Transverse colon (tissue), 4 donors: ENCODE data around the gene PREX1. TPM values are rescaled to one million over a fixed set of nuclear protein-coding genes. Genes with fewer than 3 reads are reported as not detected.

Experiments used
- DNase-seq: peaks from one replicate; pipeline ENCODE4 v3.0.0-alpha.2; 2019
- H3K27ac ChIP-seq, 4 donors: fragments of 200-600 bp; sonication (generic); 2 replicates each; pipeline ENCODE4 v1.5.1; 2016 to 2018; ENCODE audit warnings: inconsistent platforms in 4 of 4
- H3K27me3 ChIP-seq: fragments of 200-600 bp; sonication (generic); 2 replicates; pipeline ENCODE4 v1.5.1; 2017; ENCODE audit warnings: inconsistent platforms
- H3K36me3 ChIP-seq, 4 donors: fragments of 200-600 bp; sonication (generic); 2 replicates each; pipeline ENCODE4 v1.5.1; 2017 to 2019; ENCODE audit warnings: inconsistent platforms in 4 of 4
- H3K4me1 ChIP-seq, 4 donors: fragments of 200-600 bp; sonication (generic); 2 replicates each; pipeline ENCODE4 v1.5.1; 2017 to 2020; ENCODE audit warnings: inconsistent platforms in 4 of 4
- H3K4me3 ChIP-seq, 4 donors: fragments of 200-600 bp; sonication (generic); 1 replicate in 1 of 4; 2 replicates in 3 of 4; pipeline versions ENCODE4 v1.5.1 to v1.6.1; 2017 to 2019; ENCODE audit warnings: inconsistent platforms in 4 of 4
- H3K9me3 ChIP-seq, 2 donors: fragments of 200-600 bp; sonication (generic); 2 replicates each; pipeline ENCODE4 v1.5.1; 2017 to 2019; ENCODE audit warnings: inconsistent platforms in 2 of 2
- EP300 ChIP-seq: sonication (generic); formaldehyde crosslinking; IDR thresholded peaks from one replicate; pipeline ENCODE4 v1.6.1; 2017; ENCODE audit warnings: antibody characterized with exemption, low read depth
- POLR2A ChIP-seq: fragments of 450-650 bp; IDR thresholded peaks from one replicate; pipeline ENCODE4 v1.6.1; 2016; ENCODE audit warnings: antibody characterized with exemption, mild to moderate bottlenecking, moderate library complexity
- POLR2AphosphoS5 ChIP-seq, 3 donors: sonication (generic); formaldehyde crosslinking; IDR thresholded peaks; one replicate each; pipeline ENCODE4 v1.6.1; 2016; ENCODE audit warnings: antibody characterized with exemption in 3 of 3
- WGBS, 2 donors: methylation state at CpG; one replicate each; pipeline ENCODE4 v1.1.5; 2018; ENCODE audit warnings: low coverage in 1 of 2; 5-methylcytosine and 5-hydroxymethylcytosine counted together
- in situ Hi-C, 4 donors: fragments of 200-750 bp; cut with MboI; loops; one replicate each; pipeline versions ENCODE4 v1.15.0 to v1.15.1; 2017; ENCODE audit warnings: low sequenced_read_pairs in 3 of 4, low pct_ligation_motif_present in 1 of 4, low pct_unique_long_range_greater_than_20kb in 1 of 4
- intact Hi-C: fragments of 100-400 bp; cut with DNase I; formaldehyde crosslinking; loops from one replicate; pipeline ENCODE4 v1.15.1; 2023; ENCODE audit warnings: low total_unique reads
- total RNA-seq, 4 donors: library from RNA; depleted of rRNA; stranded (reverse); fragments of >200 nt; gene quantifications; one replicate each; pipeline ENCODE4 v1.1.0, GENCODE V29; 2016
- TF ChIP-seq, protein P1 (sequence below), 5 experiments: fragments of 200-600 bp in 3 of 5; fragments of 450-650 bp in 2 of 5; sonication (generic) in 3 of 5; IDR thresholded peaks; 1 replicate in 2 of 5; 2 replicates in 3 of 5; pipeline ENCODE4 v1.5.1; 2016 to 2017; ENCODE audit warnings: antibody characterized with exemption in 5 of 5, inconsistent platforms in 3 of 5, mild to moderate bottlenecking in 2 of 5, moderate library complexity in 1 of 5

Gene PREX1
- total RNA-seq, 4 donors from 2014 or later, result 10.9 to 29.9 (median 16.6) TPM

DNA sequence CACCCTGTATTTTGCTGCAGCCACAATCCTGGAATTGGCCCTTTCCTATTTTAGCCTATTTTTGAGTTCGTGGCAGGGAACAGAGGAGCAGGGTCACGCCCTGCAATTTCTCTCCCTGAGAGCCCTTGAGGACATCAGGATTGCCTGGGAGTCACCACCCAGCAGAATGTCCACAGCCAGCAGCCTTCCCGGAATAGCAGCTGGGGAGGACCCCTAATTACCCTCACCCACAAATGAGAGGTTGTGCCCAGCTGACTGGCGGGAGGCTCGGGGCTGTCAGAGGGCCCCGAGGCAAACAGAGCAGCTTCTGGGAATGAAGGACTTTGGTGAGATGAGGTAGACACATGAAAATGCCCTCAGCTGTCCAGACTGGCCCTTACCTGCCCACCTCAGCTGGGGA, 165.1 kb downstream of the PREX1 start:
- WGBS, 2 donors, result 95% methylated on average over 6 of the region's 6 CpGs; no CpG with 5 or more reads in 1 of the 2 donors
- Histone ChIP-seq H3K4me3 (no peak overlapping the region), H3K4me1 (no peaks in the 10 kb centered on the region), H3K27ac (no peak overlapping the region), H3K9me3 (no peaks in the 10 kb centered on the region), H3K27me3 (no peaks in the 10 kb centered on the region), H3K36me3 (no peaks in the 10 kb centered on the region)
- TF ChIP-seq POLR2A, result no peak
- TF ChIP-seq, protein P1, sequence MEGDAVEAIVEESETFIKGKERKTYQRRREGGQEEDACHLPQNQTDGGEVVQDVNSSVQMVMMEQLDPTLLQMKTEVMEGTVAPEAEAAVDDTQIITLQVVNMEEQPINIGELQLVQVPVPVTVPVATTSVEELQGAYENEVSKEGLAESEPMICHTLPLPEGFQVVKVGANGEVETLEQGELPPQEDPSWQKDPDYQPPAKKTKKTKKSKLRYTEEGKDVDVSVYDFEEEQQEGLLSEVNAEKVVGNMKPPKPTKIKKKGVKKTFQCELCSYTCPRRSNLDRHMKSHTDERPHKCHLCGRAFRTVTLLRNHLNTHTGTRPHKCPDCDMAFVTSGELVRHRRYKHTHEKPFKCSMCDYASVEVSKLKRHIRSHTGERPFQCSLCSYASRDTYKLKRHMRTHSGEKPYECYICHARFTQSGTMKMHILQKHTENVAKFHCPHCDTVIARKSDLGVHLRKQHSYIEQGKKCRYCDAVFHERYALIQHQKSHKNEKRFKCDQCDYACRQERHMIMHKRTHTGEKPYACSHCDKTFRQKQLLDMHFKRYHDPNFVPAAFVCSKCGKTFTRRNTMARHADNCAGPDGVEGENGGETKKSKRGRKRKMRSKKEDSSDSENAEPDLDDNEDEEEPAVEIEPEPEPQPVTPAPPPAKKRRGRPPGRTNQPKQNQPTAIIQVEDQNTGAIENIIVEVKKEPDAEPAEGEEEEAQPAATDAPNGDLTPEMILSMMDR (IDR thresholded peaks at IDR 0.05), result no peak
- no peak for TF ChIP-seq POLR2AphosphoS5 (IDR thresholded peaks at IDR 0.05)
- TF ChIP-seq EP300, result no peak
- DNase-seq, result no peak
- intact Hi-C loops, result no loop called here
- in situ Hi-C loops, result no loop called here

DNA sequence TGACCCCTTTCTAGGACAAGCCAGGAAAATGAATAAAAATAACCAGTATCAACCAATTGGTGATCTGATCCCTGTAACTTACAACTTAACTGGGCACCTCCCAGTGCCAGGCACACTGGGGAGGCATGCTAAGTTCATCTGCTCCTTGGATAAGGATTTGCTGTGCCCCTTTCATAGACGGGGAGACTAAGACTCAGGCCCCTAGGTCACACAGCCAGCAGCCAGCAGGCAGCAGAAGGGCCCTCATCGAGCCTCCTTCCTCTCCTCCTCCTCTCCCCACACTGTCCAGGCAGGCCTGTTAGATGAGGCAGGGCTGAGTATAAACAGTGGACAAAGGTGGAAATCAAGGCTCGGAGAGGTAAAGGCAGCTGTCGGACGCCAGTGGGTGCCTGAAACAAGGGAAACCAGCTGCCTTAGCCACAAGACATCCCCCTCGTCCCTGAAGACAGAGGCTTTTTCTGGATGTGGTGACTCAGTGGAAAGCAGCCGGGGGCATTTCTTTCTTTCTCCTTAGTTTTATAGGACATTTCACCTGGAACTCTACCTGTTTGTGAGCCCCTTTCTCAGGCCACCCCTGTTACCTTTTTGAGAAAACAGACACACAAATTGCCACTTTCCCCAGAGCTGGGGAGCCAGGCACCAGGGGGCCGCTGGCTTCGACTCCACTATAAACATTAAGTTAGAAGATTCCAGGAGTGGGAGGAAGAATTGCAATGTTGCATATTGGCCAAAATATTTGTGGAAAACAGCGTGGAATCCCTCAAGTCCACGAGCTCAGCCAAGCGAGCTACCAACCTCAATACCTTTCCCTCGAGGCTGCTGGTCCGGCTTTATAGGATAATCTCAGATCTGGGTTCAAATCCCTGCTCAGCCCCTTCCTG, 166.0 kb downstream of the PREX1 start:
- no peak for DNase-seq
- in situ Hi-C loops (no loop called here), intact Hi-C loops (no loop called here)
- 65 to 75% methylated on average over 4 to 14 of the region's 14 CpGs for WGBS, 2 donors
- no peaks in the 10 kb centered on the region for H3K36me3 ChIP-seq
- H3K27ac ChIP-seq, result no peak overlapping the region
- H3K9me3 ChIP-seq, result no peaks in the 10 kb centered on the region
- no peaks in the 10 kb centered on the region for H3K27me3 ChIP-seq
- no peak overlapping the region for H3K4me3 ChIP-seq
- H3K4me1 ChIP-seq, result no peaks in the 10 kb centered on the region
- TF ChIP-seq, protein P1 (IDR thresholded peaks at IDR 0.05), result no peak

DNA sequence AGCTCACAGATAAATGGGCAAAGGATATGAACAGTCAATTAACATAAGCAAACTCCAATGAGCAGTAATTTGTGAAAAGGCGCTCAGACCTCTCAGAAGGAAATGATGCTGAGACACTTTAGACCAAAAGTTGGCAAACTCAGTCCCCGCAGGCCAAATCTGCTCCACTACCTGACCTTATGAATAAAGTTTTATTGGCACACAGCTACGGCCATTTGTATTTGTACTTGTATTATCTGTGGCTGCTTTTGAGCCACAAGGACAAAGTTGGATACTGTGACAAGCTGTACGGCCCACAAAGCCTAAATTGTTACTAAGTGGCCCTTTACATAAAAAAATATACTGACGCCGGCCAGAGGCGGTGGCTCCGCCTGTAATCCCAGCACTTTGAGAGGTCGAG, 167.0 kb downstream of the PREX1 start:
- Histone ChIP-seq H3K4me3 (no peak overlapping the region), H3K27me3 (no peaks in the 10 kb centered on the region), H3K9me3 (no peaks in the 10 kb centered on the region), H3K36me3 (no peaks in the 10 kb centered on the region), H3K27ac (no peak overlapping the region), H3K4me1 (no peaks in the 10 kb centered on the region)
- DNase-seq, result no peak
- in situ Hi-C loops (no loop called here), intact Hi-C loops (no loop called here)
- WGBS, 2 donors, result 96 to 98% methylated on average over 7 to 9 of the region's 9 CpGs
- TF ChIP-seq EP300 (no peak), POLR2A (no peak), POLR2AphosphoS5 (IDR thresholded peaks at IDR 0.05) (no peak)
- TF ChIP-seq, protein P1 (IDR thresholded peaks at IDR 0.05), result no peak

DNA sequence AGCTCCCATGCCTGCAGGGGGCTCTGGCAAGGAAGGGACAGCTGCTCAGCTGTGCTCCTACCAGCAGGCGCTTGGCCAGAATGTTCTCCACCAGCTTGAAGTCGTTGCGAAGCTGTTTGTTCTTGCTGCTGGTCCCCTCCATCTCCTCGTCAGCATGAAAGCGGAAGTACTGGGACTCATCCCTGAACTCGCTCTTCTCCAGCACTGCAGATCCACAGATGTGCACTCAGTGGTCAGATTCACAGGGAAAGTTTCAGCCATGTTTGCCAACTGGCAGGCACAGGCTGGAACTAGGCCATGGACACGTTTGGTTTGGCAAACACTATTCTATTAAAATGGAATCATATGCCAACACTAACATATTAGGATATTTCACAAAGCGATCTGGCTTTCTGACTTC, 167.9 kb downstream of the PREX1 start:
- 81 to 85% methylated on average over 3 to 8 of the region's 8 CpGs for WGBS, 2 donors
- DNase-seq, result no peak
- intact Hi-C loops (no loop called here), in situ Hi-C loops (loop anchor here (5.0 to 10.0 kb wide), 3 partner anchors 235 to 247 kb away; no protein-coding TSS in a partner anchor)
- H3K36me3 ChIP-seq, result no peaks in the 10 kb centered on the region
- no peak overlapping the region for H3K27ac ChIP-seq
- H3K4me1 ChIP-seq, result no peaks in the 10 kb centered on the region
- H3K27me3 ChIP-seq, result no peaks in the 10 kb centered on the region
- no peak for TF ChIP-seq POLR2A
- TF ChIP-seq EP300, result no peak
- no peak for TF ChIP-seq POLR2AphosphoS5 (IDR thresholded peaks at IDR 0.05)
- TF ChIP-seq, protein P1 (IDR thresholded peaks at IDR 0.05), result no peak
- H3K9me3 ChIP-seq, result no peaks in the 10 kb centered on the region
- no peak overlapping the region for H3K4me3 ChIP-seq
